Measurements from ENCODE around the gene NSUN3.
"Not testable (repeated sequence)": the region's sequence is repeated elsewhere in the genome, so short reads cannot be mapped to it uniquely, and the experiment has no call there.

Gene NSUN3

GRCh38 chr3:94082391-94082937 is 19.6 kb downstream of the NSUN3 start:
- H3K4me3 ChIP-seq = no peak overlapping the region
- in situ Hi-C loops (cut with MboI; ENCODE audit: low sequenced_read_pairs) = no loop called here
- no peaks in the 10 kb centered on the region for H3K27me3 ChIP-seq (ENCODE audit: low read depth)
- no peaks in the 10 kb centered on the region for H3K36me3 ChIP-seq (replicated peaks)
- no peaks in the 10 kb centered on the region for H3K9me3 ChIP-seq
- DNase-seq (ENCODE audit: low spot score in 2 of 2) = no peak
- no peaks in the 10 kb centered on the region for H3K4me1 ChIP-seq

- in situ Hi-C loops (cut with MboI; ENCODE audit: low sequenced_read_pairs) = no loop called here
- no peak for DNase-seq (ENCODE audit: low spot score in 2 of 2)
- H3K36me3 ChIP-seq (replicated peaks) = no peaks in the 10 kb centered on the region
- H3K4me1 ChIP-seq = no peaks in the 10 kb centered on the region
- no peak overlapping the region for H3K4me3 ChIP-seq
- no peaks in the 10 kb centered on the region for H3K9me3 ChIP-seq
- no peaks in the 10 kb centered on the region for H3K27me3 ChIP-seq (ENCODE audit: low read depth)
These were observed 20.4 kb downstream of the NSUN3 start for GRCh38 chr3:94083261-94083660.

- no peaks in the 10 kb centered on the region for H3K36me3 ChIP-seq (replicated peaks)
These were observed 26.3 kb downstream of the NSUN3 start for GRCh38 chr3:94089126-94089525.

GRCh38 chr3:94092086-94092485 is 29.2 kb downstream of the NSUN3 start:
- H3K36me3 ChIP-seq (replicated peaks) = peaks cover 7% of the 10 kb centered on the region; the same call in 1 of the 2 replicates
- in situ Hi-C loops (cut with MboI; ENCODE audit: low sequenced_read_pairs) = no loop called here
- no peak for DNase-seq (ENCODE audit: low spot score in 2 of 2)

More at GRCh38 chr3:94089126-94089525, 26.3 kb downstream of the NSUN3 start:
- H3K27me3 ChIP-seq (ENCODE audit: low read depth) = no peaks in the 10 kb centered on the region
- H3K4me1 ChIP-seq = no peaks in the 10 kb centered on the region
- DNase-seq (ENCODE audit: low spot score in 2 of 2) = no peak
- no peak overlapping the region for H3K4me3 ChIP-seq
- in situ Hi-C loops (cut with MboI; ENCODE audit: low sequenced_read_pairs) = no loop called here
- no peaks in the 10 kb centered on the region for H3K9me3 ChIP-seq

GRCh38 chr3:94093151-94093550 is 30.3 kb downstream of the NSUN3 start:
- in situ Hi-C loops (cut with MboI; ENCODE audit: low sequenced_read_pairs) = no loop called here
- no peak for DNase-seq (ENCODE audit: low spot score in 2 of 2)
- Histone ChIP-seq H3K4me1 (no peaks in the 10 kb centered on the region), H3K4me3 (no peak overlapping the region), H3K9me3 (no peaks in the 10 kb centered on the region), H3K36me3 (replicated peaks) (peaks cover 10% of the 10 kb centered on the region; the same call in 1 of the 2 replicates), H3K27me3 (ENCODE audit: low read depth) (no peaks in the 10 kb centered on the region)

More at GRCh38 chr3:94092086-94092485, 29.2 kb downstream of the NSUN3 start:
- H3K4me1 ChIP-seq = no peaks in the 10 kb centered on the region
- no peaks in the 10 kb centered on the region for H3K9me3 ChIP-seq
- H3K27me3 ChIP-seq (ENCODE audit: low read depth) = no peaks in the 10 kb centered on the region
- no peak overlapping the region for H3K4me3 ChIP-seq

- Histone ChIP-seq H3K27me3 (ENCODE audit: low read depth) (no peaks in the 10 kb centered on the region), H3K9me3 (no peaks in the 10 kb centered on the region), H3K4me1 (no peaks in the 10 kb centered on the region), H3K36me3 (replicated peaks) (peaks cover 10% of the 10 kb centered on the region; the same call in 1 of the 2 replicates), H3K4me3 (no peak overlapping the region)
- in situ Hi-C loops (cut with MboI; ENCODE audit: low sequenced_read_pairs) = no loop called here
- no peak for DNase-seq (ENCODE audit: low spot score in 2 of 2)
These were observed 32.2 kb downstream of the NSUN3 start for GRCh38 chr3:94095111-94095510.

- peaks cover 10% of the 10 kb centered on the region; the same call in 1 of the 2 replicates for H3K36me3 ChIP-seq (replicated peaks)
- H3K27me3 ChIP-seq (ENCODE audit: low read depth) = no peaks in the 10 kb centered on the region
- no peak for DNase-seq (ENCODE audit: low spot score in 2 of 2)
- H3K9me3 ChIP-seq = no peaks in the 10 kb centered on the region
- H3K4me1 ChIP-seq = no peaks in the 10 kb centered on the region
- in situ Hi-C loops (cut with MboI; ENCODE audit: low sequenced_read_pairs) = no loop called here
- no peak overlapping the region for H3K4me3 ChIP-seq
These were observed 35.6 kb downstream of the NSUN3 start for GRCh38 chr3:94098452-94098851.

GRCh38 chr3:94099311-94099710 is 36.5 kb downstream of the NSUN3 start:
- Histone ChIP-seq H3K27me3 (ENCODE audit: low read depth) (no peaks in the 10 kb centered on the region), H3K4me3 (no peak overlapping the region), H3K9me3 (no peaks in the 10 kb centered on the region), H3K4me1 (no peaks in the 10 kb centered on the region), H3K36me3 (replicated peaks) (peaks cover 10% of the 10 kb centered on the region; the same call in 1 of the 2 replicates)
- in situ Hi-C loops (cut with MboI; ENCODE audit: low sequenced_read_pairs) = no loop called here
- no peak for DNase-seq (ENCODE audit: low spot score in 2 of 2)

- Histone ChIP-seq H3K4me1 (no peaks in the 10 kb centered on the region), H3K4me3 (no peak overlapping the region), H3K36me3 (replicated peaks) (peaks cover 3% of the 10 kb centered on the region; the same call in 1 of the 2 replicates), H3K9me3 (no peaks in the 10 kb centered on the region), H3K27me3 (ENCODE audit: low read depth) (no peaks in the 10 kb centered on the region)
- no peak for DNase-seq (ENCODE audit: low spot score in 2 of 2)
- in situ Hi-C loops (cut with MboI; ENCODE audit: low sequenced_read_pairs) = no loop called here
These were observed 39.0 kb downstream of the NSUN3 start for GRCh38 chr3:94101860-94102259.

GRCh38 chr3:94106268-94106667 is 43.4 kb downstream of the NSUN3 start:
- H3K27me3 ChIP-seq (ENCODE audit: low read depth) = no peaks in the 10 kb centered on the region
- H3K9me3 ChIP-seq = no peaks in the 10 kb centered on the region
- H3K4me3 ChIP-seq = no peak overlapping the region
- H3K36me3 ChIP-seq (replicated peaks) = no peaks in the 10 kb centered on the region; the same call in 1 of the 2 replicates
- in situ Hi-C loops (cut with MboI; ENCODE audit: low sequenced_read_pairs) = no loop called here
- no peaks in the 10 kb centered on the region for H3K4me1 ChIP-seq
- no peak for DNase-seq (ENCODE audit: low spot score in 2 of 2)

GRCh38 chr3:94110232-94110631 is 47.4 kb downstream of the NSUN3 start:
- in situ Hi-C loops (cut with MboI; ENCODE audit: low sequenced_read_pairs); H3K36me3 ChIP-seq (replicated peaks); H3K4me1 ChIP-seq; H3K27me3 ChIP-seq (ENCODE audit: low read depth); DNase-seq (ENCODE audit: low spot score in 2 of 2); H3K9me3 ChIP-seq; H3K4me3 ChIP-seq: not testable (repeated sequence)

GRCh38 chr3:94110854-94111253 is 48.0 kb downstream of the NSUN3 start:
- Histone ChIP-seq H3K4me3 (no peak overlapping the region), H3K4me1 (no peaks in the 10 kb centered on the region), H3K9me3 (no peaks in the 10 kb centered on the region), H3K27me3 (ENCODE audit: low read depth) (no peaks in the 10 kb centered on the region), H3K36me3 (replicated peaks) (no peaks in the 10 kb centered on the region; the same call in 1 of the 2 replicates)
- no peak for DNase-seq (ENCODE audit: low spot score in 2 of 2)
- in situ Hi-C loops (cut with MboI; ENCODE audit: low sequenced_read_pairs) = no loop called here

GRCh38 chr3:94114666-94115065 is 51.8 kb downstream of the NSUN3 start:
- Histone ChIP-seq H3K27me3 (ENCODE audit: low read depth) (no peaks in the 10 kb centered on the region), H3K4me1 (no peaks in the 10 kb centered on the region), H3K4me3 (no peak overlapping the region), H3K36me3 (replicated peaks) (no peaks in the 10 kb centered on the region; the same call in 1 of the 2 replicates), H3K9me3 (no peaks in the 10 kb centered on the region)
- no peak for DNase-seq (ENCODE audit: low spot score in 2 of 2)
- in situ Hi-C loops (cut with MboI; ENCODE audit: low sequenced_read_pairs) = no loop called here

GRCh38 chr3:94115482-94115881 is 52.6 kb downstream of the NSUN3 start:
- no peaks in the 10 kb centered on the region for H3K4me1 ChIP-seq
- no peak overlapping the region for H3K4me3 ChIP-seq
- in situ Hi-C loops (cut with MboI; ENCODE audit: low sequenced_read_pairs) = no loop called here
- H3K9me3 ChIP-seq = no peaks in the 10 kb centered on the region
- no peaks in the 10 kb centered on the region; the same call in 1 of the 2 replicates for H3K36me3 ChIP-seq (replicated peaks)
- no peaks in the 10 kb centered on the region for H3K27me3 ChIP-seq (ENCODE audit: low read depth)
- DNase-seq (ENCODE audit: low spot score in 2 of 2) = peak in 1 of 2 experiments; percentile 42

GRCh38 chr3:94117729-94118128 is 54.9 kb downstream of the NSUN3 start:
- H3K4me1 ChIP-seq = peaks cover 5% of the 10 kb centered on the region; the same call in 1 of the 2 replicates
- no peaks in the 10 kb centered on the region for H3K27me3 ChIP-seq (ENCODE audit: low read depth)
- H3K36me3 ChIP-seq (replicated peaks) = no peaks in the 10 kb centered on the region
- no peak overlapping the region for H3K4me3 ChIP-seq
- in situ Hi-C loops (cut with MboI; ENCODE audit: low sequenced_read_pairs) = no loop called here
- no peaks in the 10 kb centered on the region for H3K9me3 ChIP-seq
- no peak for DNase-seq (ENCODE audit: low spot score in 2 of 2)
